CD4-positive, alpha-beta T cell treated with Interleukin-17A for 1 hour (primary cell): ENCODE data around the gene CCL21.

ENCODE experiments used
- DNase-seq: peaks from one replicate; pipeline ENCODE4 v3.0.0-alpha.2; 2020

The CCL21 gene

GRCh38 chr9:34665381-34666250 is 44.3 kb downstream of the CCL21 start:
- DNase-seq = peak; percentile 94

GRCh38 chr9:34665067-34665380 is 44.9 kb downstream of the CCL21 start:
- DNase-seq = no peak

- peak; percentile 84 for DNase-seq
These were observed 45.5 kb downstream of the CCL21 start for GRCh38 chr9:34664281-34665066.

GRCh38 chr9:34663303-34663605 is 46.7 kb downstream of the CCL21 start:
- peak; percentile 85 for DNase-seq

- no peak for DNase-seq
These were observed 47.2 kb downstream of the CCL21 start, which contains the start of gene CCL27 for GRCh38 chr9:34662526-34663302. Gene CCL27 (minus strand): TSS chr9:34662657. CDS start chr9:34662633, 24 bp downstream.

- DNase-seq = no peak
These were observed 50.2 kb downstream of the CCL21 start for GRCh38 chr9:34659592-34660253.
